GM23338 (cell line): ENCODE data around the gene ATP7A. TPM values are rescaled to one million over a fixed set of nuclear protein-coding genes. Genes with fewer than 3 reads are reported as not detected.
"Not testable (repeated sequence)": the region's sequence is repeated elsewhere in the genome, so short reads cannot be mapped to it uniquely, and the experiment has no call there.

Experiments
- ATAC-seq: fragments of 200-7000 bp; cut with Tn5 transposase; 3 replicates; pipeline ENCODE4 v1.9.1; 2020
- DNase-seq: peaks from one replicate; pipeline ENCODE4 v3.0.0-alpha.2; 2015; ENCODE audit warnings: low spot score
- H2AFZ ChIP-seq: fragments of 200-600 bp; sonication (generic); 2 replicates; pipeline ENCODE4 v1.8.0; 2016; ENCODE audit warnings: antibody characterized with exemption, mild to moderate bottlenecking, moderate library complexity
- H3F3A ChIP-seq: fragments of 200-600 bp; sonication (generic); replicated peaks from 2 replicates; pipeline ENCODE4 v1.8.0; 2017; ENCODE audit warnings: antibody characterized with exemption, mixed run types, low read depth
- H3K27ac ChIP-seq: fragments of 200-600 bp; sonication (generic); 2 replicates; pipeline ENCODE4 v1.6.1; 2016; ENCODE audit warnings: low read depth
- H3K27me3 ChIP-seq: fragments of 200-600 bp; sonication (generic); 2 replicates; pipeline ENCODE4 v1.8.0; 2016; ENCODE audit warnings: mild to moderate bottlenecking, mixed run types, moderate library complexity; ENCODE audit not compliant: insufficient read depth
- H3K36me3 ChIP-seq: fragments of 200-600 bp; sonication (generic); 2 replicates; pipeline ENCODE4 v1.8.0; 2016; ENCODE audit warnings: mild to moderate bottlenecking; ENCODE audit not compliant: insufficient read depth
- H3K4me1 ChIP-seq: fragments of 200-600 bp; sonication (generic); 2 replicates; pipeline ENCODE4 v1.8.0; 2016; ENCODE audit warnings: mild to moderate bottlenecking, moderate library complexity; ENCODE audit not compliant: insufficient read depth
- H3K4me2 ChIP-seq: fragments of 200-600 bp; sonication (generic); 2 replicates; pipeline ENCODE4 v1.7.1; 2017; ENCODE audit warnings: mixed run types
- H3K4me3 ChIP-seq: fragments of 200-600 bp; sonication (generic); 2 replicates; pipeline ENCODE4 v1.6.1; 2016; ENCODE audit warnings: mixed run types
- H3K79me2 ChIP-seq: fragments of 200-600 bp; sonication (generic); replicated peaks from 2 replicates; pipeline ENCODE4 v1.8.0; 2017; ENCODE audit warnings: mild to moderate bottlenecking; ENCODE audit not compliant: insufficient read depth
- H3K9me2 ChIP-seq: fragments of 200-600 bp; sonication (generic); 2 replicates; pipeline ENCODE4 v1.8.0; 2017; ENCODE audit not compliant: insufficient read depth
- H4K20me1 ChIP-seq: fragments of 200-600 bp; sonication (generic); replicated peaks from 2 replicates; pipeline ENCODE4 v1.8.0; 2017; ENCODE audit warnings: mild to moderate bottlenecking; ENCODE audit not compliant: insufficient read depth
- H3K27ac Mint-ChIP-seq: 2 replicates; pipeline ENCODE4 v1.8.0; 2020; ENCODE audit warnings: inconsistent platforms, mild to moderate bottlenecking, moderate library complexity, mixed read lengths
- H3K27me3 Mint-ChIP-seq: 3 replicates; pipeline ENCODE4 v1.8.0; 2022; ENCODE audit warnings: low read depth, mild to moderate bottlenecking, moderate library complexity, mixed read lengths, inconsistent platforms; ENCODE audit not compliant: insufficient read depth, poor library complexity
- H3K36me3 Mint-ChIP-seq: 3 replicates; pipeline ENCODE4 v1.8.0; 2021; ENCODE audit warnings: low read depth, mild to moderate bottlenecking, inconsistent platforms, moderate library complexity, mixed read lengths
- H3K4me1 Mint-ChIP-seq: 3 replicates; pipeline ENCODE4 v1.8.0; 2020; ENCODE audit warnings: mild to moderate bottlenecking, inconsistent platforms, mixed read lengths
- H3K4me3 Mint-ChIP-seq: 3 replicates; pipeline ENCODE4 v1.8.0; 2021; ENCODE audit warnings: moderate library complexity, mild to moderate bottlenecking, inconsistent platforms, mixed read lengths
- H3K9me3 Mint-ChIP-seq: 3 replicates; pipeline ENCODE4 v1.8.0; 2020; ENCODE audit warnings: moderate library complexity, mild to moderate bottlenecking, inconsistent platforms, mixed read lengths
- CREB1 ChIP-seq: fragments of 250-450 bp; sonication (Bioruptor Pico); IDR thresholded peaks from 2 replicates; pipeline ENCODE4 v1.5.0; 2020; ENCODE audit warnings: low read depth, mild to moderate bottlenecking, moderate library complexity
- CTCF ChIP-seq, 2 experiments: fragments of 200-600 bp in 1 of 2; sonication (generic) in 1 of 2; conservative IDR thresholded peaks; 2 replicates each; pipeline versions ENCODE4 v1.5.1 to v1.6.1; 2016 to 2017; ENCODE audit warnings: antibody characterized with exemption in 2 of 2, low read depth in 2 of 2, mild to moderate bottlenecking in 2 of 2, moderate library complexity in 1 of 2
- ETS1 ChIP-seq: IDR thresholded peaks from 2 replicates; pipeline ENCODE4 v1.6.1; 2016; ENCODE audit warnings: antibody characterized with exemption
- EZH2 ChIP-seq: fragments of 200-600 bp; sonication (generic); IDR thresholded peaks from one replicate; pipeline ENCODE4 v1.8.0; 2017; ENCODE audit warnings: antibody characterized with exemption, mild to moderate bottlenecking, low read depth; ENCODE audit not compliant: unreplicated experiment
- EZH2phosphoT487 ChIP-seq: fragments of 200-600 bp; sonication (generic); IDR thresholded peaks from one replicate; pipeline ENCODE4 v1.8.1; 2018; ENCODE audit warnings: antibody characterized with exemption; ENCODE audit not compliant: unreplicated experiment
- JUNB ChIP-seq: IDR thresholded peaks from one replicate; pipeline ENCODE4 v1.6.1; 2016; ENCODE audit warnings: antibody characterized with exemption; ENCODE audit not compliant: unreplicated experiment
- NANOG ChIP-seq: IDR thresholded peaks from 2 replicates; pipeline ENCODE4 v1.6.1; 2016; ENCODE audit warnings: antibody characterized with exemption, borderline replicate concordance
- POLR2AphosphoS5 ChIP-seq: IDR thresholded peaks from 2 replicates; pipeline ENCODE4 v1.6.1; 2016; ENCODE audit warnings: antibody characterized with exemption, low read depth
- REST ChIP-seq: IDR thresholded peaks from one replicate; pipeline ENCODE4 v1.6.1; 2018; ENCODE audit warnings: antibody characterized with exemption; ENCODE audit not compliant: unreplicated experiment
- STAT1 ChIP-seq: IDR thresholded peaks from one replicate; pipeline ENCODE4 v1.6.1; 2016; ENCODE audit warnings: antibody characterized with exemption; ENCODE audit not compliant: unreplicated experiment
- ZNF114 ChIP-seq: fragments of 250-450 bp; sonication (Bioruptor Pico); IDR thresholded peaks from 2 replicates; pipeline ENCODE4 v1.5.0; 2020; ENCODE audit warnings: mild to moderate bottlenecking, moderate library complexity
- ZNF331 ChIP-seq: fragments of 250-450 bp; sonication (Bioruptor Pico); IDR thresholded peaks from 2 replicates; pipeline ENCODE4 v1.5.0; 2020; ENCODE audit warnings: low read depth, mild to moderate bottlenecking, moderate library complexity
- polyA plus RNA-seq: library from polyadenylated mRNA; unstranded; fragments of >200 nt; fragmentation: Nextera tagmentation; extraction: Ambion mirVana; gene quantifications from 2 replicates; pipeline ENCODE4 v1.2.1, GENCODE V29; 2016
- total RNA-seq: library from RNA; depleted of rRNA; stranded (reverse); fragments of >200 nt; shearing (Covaris generic); gene quantifications from 2 replicates; pipeline ENCODE4 v1.2.3, GENCODE V29; 2014

Gene ATP7A
- total and polyA plus RNA-seq, 2 experiments from 2014 or later, result 2.2 to 3.1 TPM

GRCh38 chrX:77919370-77919769, 8.9 kb downstream of the ATP7A start:
- not testable (repeated sequence) for H3K36me3 Mint-ChIP-seq, H3K9me3 Mint-ChIP-seq, H3K27me3 ChIP-seq, H3K79me2 ChIP-seq, H3K9me2 ChIP-seq, H3K4me1 ChIP-seq, H3K4me3 Mint-ChIP-seq, H3K4me2 ChIP-seq, H3K27ac Mint-ChIP-seq, ATAC-seq, H3K27me3 Mint-ChIP-seq, H3K36me3 ChIP-seq, H4K20me1 ChIP-seq, H2AFZ ChIP-seq, H3K27ac ChIP-seq, H3F3A ChIP-seq, H3K4me3 ChIP-seq, DNase-seq, H3K4me1 Mint-ChIP-seq

GRCh38 chrX:77922787-77923186, 12.3 kb downstream of the ATP7A start:
- Histone ChIP-seq H3K4me2 (no peak overlapping the region), H2AFZ (no peak overlapping the region), H3K9me2 (no peaks in the 10 kb centered on the region), H3K4me1 (no peaks in the 10 kb centered on the region), H3K79me2 (no peaks in the 10 kb centered on the region), H3K36me3 (no peaks in the 10 kb centered on the region), H3F3A (no peaks in the 10 kb centered on the region), H3K27me3 (no peaks in the 10 kb centered on the region), H3K4me3 (no peak overlapping the region), H4K20me1 (no peaks in the 10 kb centered on the region), H3K27ac (no peak overlapping the region)
- TF ChIP-seq JUNB (no peak), EZH2 (no peak), POLR2AphosphoS5 (no peak), ETS1 (no peak), NANOG (no peak)
- Mint-ChIP-seq H3K27me3 (no peaks in the 10 kb centered on the region), H3K9me3 (no peaks in the 10 kb centered on the region), H3K27ac (no peak overlapping the region), H3K4me3 (no peak overlapping the region), H3K4me1 (no peaks in the 10 kb centered on the region), H3K36me3 (no peaks in the 10 kb centered on the region)
- no peak for ATAC-seq
- no peak for DNase-seq

- no peak overlapping the region for H3K4me3 ChIP-seq
- no peak overlapping the region for H2AFZ ChIP-seq
- Mint-ChIP-seq H3K4me3 (no peak overlapping the region), H3K36me3 (no peaks in the 10 kb centered on the region), H3K4me1 (no peaks in the 10 kb centered on the region), H3K27me3 (no peaks in the 10 kb centered on the region), H3K9me3 (no peaks in the 10 kb centered on the region), H3K27ac (no peak overlapping the region)
- H4K20me1 ChIP-seq, result no peaks in the 10 kb centered on the region
- no peaks in the 10 kb centered on the region for H3K36me3 ChIP-seq
- no peak overlapping the region for H3K27ac ChIP-seq
- no peaks in the 10 kb centered on the region for H3K27me3 ChIP-seq
- no peaks in the 10 kb centered on the region for H3K79me2 ChIP-seq
- no peak overlapping the region for H3K4me2 ChIP-seq
- H3K4me1 ChIP-seq, result no peaks in the 10 kb centered on the region
- no peaks in the 10 kb centered on the region for H3K9me2 ChIP-seq
- H3F3A ChIP-seq, result no peaks in the 10 kb centered on the region
- no peak for DNase-seq
- no peak for ATAC-seq
- TF ChIP-seq STAT1 (no peak), POLR2AphosphoS5 (no peak), NANOG (no peak), JUNB (no peak), ZNF114 (CRISPR knock-in tag) (no peak), EZH2 (no peak), CTCF (conservative IDR thresholded peaks at IDR 0.05; ENCODE audit: low read depth in 2 of 2) (no peak), CREB1 (CRISPR knock-in tag) (no peak), ETS1 (no peak), ZNF331 (CRISPR knock-in tag) (no peak), REST (no peak), EZH2phosphoT487 (no peak)
Measured at GRCh38 chrX:77924320-77924859, 13.9 kb downstream of the ATP7A start.
